ENCODE measurements around the gene PAK5. TPM values are rescaled to one million over a fixed set of nuclear protein-coding genes. Genes with fewer than 3 reads are reported as not detected.

PAK5 gene
- total RNA-seq, 1 experiment from 2014 or later, result not detected

DNA sequence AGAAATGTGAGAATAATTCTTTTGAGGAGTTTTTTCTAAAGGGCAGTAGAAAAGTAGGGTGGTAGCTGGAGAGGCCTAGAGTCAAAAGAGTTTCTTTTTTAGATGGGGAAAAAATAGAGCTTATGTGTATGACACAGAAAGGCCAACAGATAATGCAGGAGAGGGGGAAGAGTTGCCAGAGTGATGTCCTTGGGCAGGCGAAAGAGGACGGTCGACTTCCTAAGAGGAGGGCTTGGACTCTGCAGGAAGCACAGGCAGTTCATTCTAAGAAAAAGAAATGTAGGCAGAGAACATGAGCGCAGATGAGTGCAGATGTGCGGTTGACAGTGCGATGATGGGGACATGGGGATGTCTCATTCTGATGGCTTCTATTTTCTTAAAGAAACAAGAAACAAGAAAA lies 68.9 kb downstream of the PAK5 start:
- BruUV-seq (replicated peaks), result no TSS peak
- POLR2A ChIA-PET (ENCODE audit: unreplicated experiment), result no interaction called here
- H3F3A ChIP-seq (ENCODE audit: insufficient read depth, low read depth), result no peaks in the 10 kb centered on the region
- no peak overlapping the region for H3K27ac ChIP-seq
- no peaks in the 10 kb centered on the region for H3K4me1 ChIP-seq (replicated peaks; ENCODE audit: insufficient read depth)
- no peaks in the 10 kb centered on the region for H3K27me3 ChIP-seq (ENCODE audit: insufficient read depth, low read depth)
- intact Hi-C loops (cut with micrococcal nuclease; ENCODE audit: unreplicated experiment), result no loop called here
- TF ChIP-seq, protein P1, sequence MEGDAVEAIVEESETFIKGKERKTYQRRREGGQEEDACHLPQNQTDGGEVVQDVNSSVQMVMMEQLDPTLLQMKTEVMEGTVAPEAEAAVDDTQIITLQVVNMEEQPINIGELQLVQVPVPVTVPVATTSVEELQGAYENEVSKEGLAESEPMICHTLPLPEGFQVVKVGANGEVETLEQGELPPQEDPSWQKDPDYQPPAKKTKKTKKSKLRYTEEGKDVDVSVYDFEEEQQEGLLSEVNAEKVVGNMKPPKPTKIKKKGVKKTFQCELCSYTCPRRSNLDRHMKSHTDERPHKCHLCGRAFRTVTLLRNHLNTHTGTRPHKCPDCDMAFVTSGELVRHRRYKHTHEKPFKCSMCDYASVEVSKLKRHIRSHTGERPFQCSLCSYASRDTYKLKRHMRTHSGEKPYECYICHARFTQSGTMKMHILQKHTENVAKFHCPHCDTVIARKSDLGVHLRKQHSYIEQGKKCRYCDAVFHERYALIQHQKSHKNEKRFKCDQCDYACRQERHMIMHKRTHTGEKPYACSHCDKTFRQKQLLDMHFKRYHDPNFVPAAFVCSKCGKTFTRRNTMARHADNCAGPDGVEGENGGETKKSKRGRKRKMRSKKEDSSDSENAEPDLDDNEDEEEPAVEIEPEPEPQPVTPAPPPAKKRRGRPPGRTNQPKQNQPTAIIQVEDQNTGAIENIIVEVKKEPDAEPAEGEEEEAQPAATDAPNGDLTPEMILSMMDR (conservative IDR thresholded peaks at IDR 0.05), result no peak
- TF ChIP-seq EZH2 (IDR thresholded peaks at IDR 0.05; ENCODE audit: low read depth), result no peak
- H3K9me3 ChIP-seq (ENCODE audit: insufficient read depth, low read depth), result no peaks in the 10 kb centered on the region
- CTCF ChIA-PET, result no interaction called here
- no peaks in the 10 kb centered on the region for H3K79me2 ChIP-seq (ENCODE audit: low read depth)
- no peak overlapping the region for H3K4me2 ChIP-seq
- H3K36me3 ChIP-seq (ENCODE audit: low read depth), result no peaks in the 10 kb centered on the region
- DNase-seq, result no peak
- H2AFZ ChIP-seq, result no peak overlapping the region
- no peaks in the 10 kb centered on the region for H4K20me1 ChIP-seq (ENCODE audit: insufficient read depth)
- H3K4me3 ChIP-seq, result no peak overlapping the region
- H3K9me2 ChIP-seq (ENCODE audit: insufficient read depth), result no peaks in the 10 kb centered on the region

DNA sequence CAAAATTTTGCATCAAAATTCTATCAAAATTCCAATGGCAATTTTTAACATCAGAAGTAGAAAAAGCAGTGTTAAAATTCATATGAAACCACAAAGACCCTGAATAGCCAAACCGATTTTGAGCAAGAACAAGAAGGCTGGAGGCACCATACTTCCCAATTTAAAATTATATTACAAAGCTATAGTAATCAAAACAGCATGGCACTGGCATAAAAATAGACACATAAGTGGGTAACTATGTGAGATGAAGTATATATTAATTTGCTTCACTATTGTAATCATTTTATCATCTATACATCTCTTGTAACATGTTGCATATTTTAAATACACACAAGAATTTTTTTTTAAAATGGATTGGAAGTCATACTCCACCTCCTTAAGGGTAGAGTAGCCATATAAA lies 77.4 kb downstream of the PAK5 start:
- no peaks in the 10 kb centered on the region for H3K9me3 ChIP-seq (ENCODE audit: insufficient read depth, low read depth)
- no peaks in the 10 kb centered on the region for H4K20me1 ChIP-seq (ENCODE audit: insufficient read depth)
- no peaks in the 10 kb centered on the region for H3K4me1 ChIP-seq (replicated peaks; ENCODE audit: insufficient read depth)
- CTCF ChIA-PET, result no interaction called here
- no peaks in the 10 kb centered on the region for H3F3A ChIP-seq (ENCODE audit: insufficient read depth, low read depth)
- no peak overlapping the region for H3K4me2 ChIP-seq
- H3K27ac ChIP-seq, result no peak overlapping the region
- H2AFZ ChIP-seq, result no peak overlapping the region
- no peaks in the 10 kb centered on the region for H3K36me3 ChIP-seq (ENCODE audit: low read depth)
- H3K27me3 ChIP-seq (ENCODE audit: insufficient read depth, low read depth), result 0 out of 2 replicates have a peak, but pooled peaks cover 3% of the 10 kb centered on the region
- no TSS peak for BruUV-seq (replicated peaks)
- TF ChIP-seq, protein P1 (conservative IDR thresholded peaks at IDR 0.05), result no peak
- POLR2A ChIA-PET (ENCODE audit: unreplicated experiment), result no interaction called here
- DNase-seq, result no peak
- no peaks in the 10 kb centered on the region for H3K9me2 ChIP-seq (ENCODE audit: insufficient read depth)
- H3K4me3 ChIP-seq, result no peak overlapping the region
- H3K79me2 ChIP-seq (ENCODE audit: low read depth), result no peaks in the 10 kb centered on the region
- intact Hi-C loops (cut with micrococcal nuclease; ENCODE audit: unreplicated experiment), result no loop called here

DNA sequence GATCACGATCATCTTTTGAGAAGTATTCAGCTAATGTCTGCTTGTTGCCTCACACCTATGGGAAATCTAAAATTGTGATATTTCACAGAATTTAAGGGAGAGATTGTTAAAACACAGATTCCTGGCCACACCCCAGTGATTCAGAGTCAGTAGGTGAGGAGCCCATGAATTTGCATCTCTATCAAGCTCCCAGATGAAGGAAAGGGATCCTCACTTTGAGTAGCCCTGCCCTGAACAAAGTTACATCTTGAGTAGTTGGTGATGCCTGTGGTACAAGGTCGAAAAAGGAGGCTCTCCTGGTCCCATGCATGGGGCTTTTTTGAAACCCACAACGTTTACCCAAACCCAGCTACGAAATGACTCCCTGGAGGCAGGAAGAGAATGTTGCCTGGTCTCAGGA lies 79.5 kb downstream of the PAK5 start:
- Histone ChIP-seq H3K4me2 (no peak overlapping the region), H3K4me3 (no peak overlapping the region), H3K27me3 (ENCODE audit: insufficient read depth, low read depth) (0 out of 2 replicates have a peak, but pooled peaks cover 3% of the 10 kb centered on the region), H3K79me2 (ENCODE audit: low read depth) (no peaks in the 10 kb centered on the region), H3F3A (ENCODE audit: insufficient read depth, low read depth) (no peaks in the 10 kb centered on the region), H3K4me1 (replicated peaks; ENCODE audit: insufficient read depth) (no peaks in the 10 kb centered on the region), H3K27ac (no peak overlapping the region), H3K9me3 (ENCODE audit: insufficient read depth, low read depth) (no peaks in the 10 kb centered on the region), H3K36me3 (ENCODE audit: low read depth) (no peaks in the 10 kb centered on the region), H3K9me2 (ENCODE audit: insufficient read depth) (no peaks in the 10 kb centered on the region), H2AFZ (no peak overlapping the region), H4K20me1 (ENCODE audit: insufficient read depth) (no peaks in the 10 kb centered on the region)
- intact Hi-C loops (cut with micrococcal nuclease; ENCODE audit: unreplicated experiment), result no loop called here
- ChIA-PET POLR2A (ENCODE audit: unreplicated experiment) (no interaction called here), CTCF (no interaction called here)
- no peak for DNase-seq
- BruUV-seq (replicated peaks), result no TSS peak
- TF ChIP-seq EZH2 (IDR thresholded peaks at IDR 0.05; ENCODE audit: low read depth), result no peak
- TF ChIP-seq, protein P1 (conservative IDR thresholded peaks at IDR 0.05), result no peak

All from PC-9 (cell line).